Spleen (tissue), 11 donors: ENCODE data around the gene GPR84. TPM values are rescaled to one million over a fixed set of nuclear protein-coding genes. Genes with fewer than 3 reads are reported as not detected.
A peak's percentile ranks its signal among the peaks of the same experiment; 100 is the strongest.

Experiments used
- DNase-seq: peaks from one replicate; pipeline ENCODE4 v3.0.0-alpha.2; 2020
- H3K27ac ChIP-seq, 8 donors: fragments of 200-600 bp; sonication (generic) in 7 of 8; 1 replicate in 4 of 8; 2 replicates in 4 of 8; pipeline versions ENCODE4 v1.5.0 to v1.8.0; 2016 to 2021; ENCODE audit warnings: inconsistent platforms in 4 of 8, mild to moderate bottlenecking in 4 of 8, moderate library complexity in 1 of 8
- H3K27me3 ChIP-seq, 7 donors: fragments of 200-600 bp; sonication (generic) in 6 of 7; replicated peaks in 1 of 7; 1 replicate in 4 of 7; 2 replicates in 3 of 7; pipeline versions ENCODE4 v1.5.0 to v1.8.0; 2016 to 2021; ENCODE audit warnings: inconsistent platforms in 3 of 7, mild to moderate bottlenecking in 1 of 7
- H3K36me3 ChIP-seq, 6 donors: fragments of 200-600 bp; sonication (generic) in 5 of 6; 1 replicate in 4 of 6; 2 replicates in 2 of 6; pipeline versions ENCODE4 v1.5.0 to v1.8.0; 2016 to 2021; ENCODE audit warnings: inconsistent platforms in 2 of 6
- H3K4me1 ChIP-seq, 6 donors: fragments of 200-600 bp; sonication (generic) in 5 of 6; 1 replicate in 3 of 6; 2 replicates in 3 of 6; pipeline versions ENCODE4 v1.5.0 to v1.8.0; 2016 to 2021; ENCODE audit warnings: inconsistent platforms in 3 of 6
- H3K4me3 ChIP-seq, 8 donors: fragments of 200-600 bp; sonication (generic) in 7 of 8; 1 replicate in 4 of 8; 2 replicates in 4 of 8; pipeline versions ENCODE4 v1.5.0 to v1.8.0; 2016 to 2021; ENCODE audit warnings: inconsistent platforms in 4 of 8, mild to moderate bottlenecking in 4 of 8, moderate library complexity in 2 of 8
- H3K9me3 ChIP-seq, 8 donors: fragments of 200-600 bp; sonication (generic) in 7 of 8; 1 replicate in 4 of 8; 2 replicates in 4 of 8; pipeline versions ENCODE4 v1.5.0 to v1.8.0; 2016 to 2021; ENCODE audit warnings: inconsistent platforms in 4 of 8
- CTCF ChIP-seq, 11 experiments: fragments of 200-600 bp in 7 of 11; fragments of 450-650 bp in 4 of 11; sonication (generic) in 4 of 11; IDR thresholded peaks in 8 of 11; conservative IDR thresholded peaks in 3 of 11; 1 replicate in 7 of 11; 2 replicates in 4 of 11; pipeline versions ENCODE4 v1.4.0 to v1.8.0; 2016 to 2021; ENCODE audit warnings: antibody characterized with exemption in 11 of 11, inconsistent platforms in 4 of 11, mild to moderate bottlenecking in 1 of 11
- POLR2A ChIP-seq, 3 donors: fragments of 450-650 bp; IDR thresholded peaks; one replicate each; pipeline ENCODE4 v1.5.1; 2017; ENCODE audit warnings: antibody characterized with exemption in 3 of 3, mild to moderate bottlenecking in 1 of 3
- POLR2AphosphoS5 ChIP-seq, 3 donors: sonication (generic); formaldehyde crosslinking; IDR thresholded peaks; one replicate each; pipeline ENCODE4 v1.5.1; 2017; ENCODE audit warnings: antibody characterized with exemption in 3 of 3
- WGBS, 5 donors: extraction: QIAGEN DNeasy Blood & Tissue Kit in 3 of 5; methylation state at CpG; one replicate each; pipeline versions ENCODE4 v1.1.5 to v1.1.7; 2013 to 2018; 5-methylcytosine and 5-hydroxymethylcytosine counted together
- intact Hi-C: fragments of 100-400 bp; cut with DNase I; formaldehyde crosslinking; loops from one replicate; pipeline ENCODE4 v1.15.0; 2023; ENCODE audit warnings: low total_unique reads
- polyA plus RNA-seq, 3 donors: library from polyadenylated mRNA; stranded (reverse); fragments of 200-250 nt; gene quantifications; one replicate each; pipeline ENCODE4 v1.2.1, GENCODE V29; 2013
- total RNA-seq, 7 donors: library from RNA; depleted of rRNA in 3 of 7; stranded (reverse); fragments of >200 nt in 3 of 7; fragmentation: NEBNext Ultra II Directional in 4 of 7; extraction: Animal tissue kit (Norgen Biotek cat#: 25700) in 4 of 7; gene quantifications; one replicate each; pipeline versions ENCODE4 v1.1.0 to v1.2.1, GENCODE V29; 2016 to 2021
- donor health status: healthy with polysubstance abuse.
- donor health status: DM: no; HTN: no; CAD: no; lungs with moderate emphysema.
- donor health status: DM: no; HTN: no; CAD: no.
- donor health status: Bipolar disorder and iron deficiency.
- donor health status: healthy.
- donor health status: DM: no; HTN: no; CAD: no.
- donor health status: DM: yes; HTN: yes; CAD: no.

GPR84 gene
- total and polyA plus RNA-seq, 10 donors: 0.35 to 12.5 (median 2.3) TPM

GRCh38 chr12:54352891-54353874, 11.1 kb downstream of the GPR84 start:
- Histone ChIP-seq H3K27me3 (no peaks in the 10 kb centered on the region), H3K27ac (no peak overlapping the region), H3K4me1 (peaks cover 2 to 32% (median 15%) of the 10 kb centered on the region in 6 donors), H3K9me3 (no peaks in the 10 kb centered on the region), H3K4me3 (no peak overlapping the region), H3K36me3 (peaks cover 4 to 70% (median 34%) of the 10 kb centered on the region in 6 donors)
- TF ChIP-seq POLR2A (IDR thresholded peaks at IDR 0.05) (no peak), CTCF (IDR thresholded peaks at IDR 0.05 in 8 of 11, conservative IDR thresholded peaks at IDR 0.05 in 3 of 11) (no peak), POLR2AphosphoS5 (IDR thresholded peaks at IDR 0.05) (no peak)
- intact Hi-C loops: no loop called here
- no peak for DNase-seq
- WGBS, 5 donors: 66 to 93% (median 83%) methylated on average over 1 of the region's 1 CpG

- Histone ChIP-seq H3K4me3 (no peak overlapping the region), H3K27ac (no peak overlapping the region), H3K4me1 (peaks cover 0 to 21% (median 10%) of the 10 kb centered on the region in 6 donors), H3K9me3 (no peaks in the 10 kb centered on the region), H3K36me3 (peaks cover 4 to 81% (median 44%) of the 10 kb centered on the region in 6 donors), H3K27me3 (no peaks in the 10 kb centered on the region)
- TF ChIP-seq CTCF (IDR thresholded peaks at IDR 0.05 in 8 of 11, conservative IDR thresholded peaks at IDR 0.05 in 3 of 11) (no peak), POLR2AphosphoS5 (IDR thresholded peaks at IDR 0.05) (peak in 2 of 3 donors; percentile 7 to 11)
- intact Hi-C loops: no loop called here
- 19 to 43% (median 33%) methylated on average over 21 of the region's 21 CpGs for WGBS, 5 donors
- DNase-seq: no peak
Observed at GRCh38 chr12:54352022-54352531, 12.2 kb downstream of the GPR84 start.

GRCh38 chr12:54351341-54351740, 12.9 kb downstream of the GPR84 start:
- TF ChIP-seq POLR2A (IDR thresholded peaks at IDR 0.05) (no peak), POLR2AphosphoS5 (IDR thresholded peaks at IDR 0.05) (no peak), CTCF (IDR thresholded peaks at IDR 0.05 in 8 of 11, conservative IDR thresholded peaks at IDR 0.05 in 3 of 11) (no peak)
- WGBS, 5 donors: 67 to 80% (median 75%) methylated on average over 4 of the region's 4 CpGs
- Histone ChIP-seq H3K27me3 (no peaks in the 10 kb centered on the region), H3K27ac (no peak overlapping the region), H3K36me3 (peaks cover 4 to 88% (median 51%) of the 10 kb centered on the region in 6 donors), H3K9me3 (no peaks in the 10 kb centered on the region), H3K4me3 (no peak overlapping the region), H3K4me1 (peaks cover 0 to 20% (median 10%) of the 10 kb centered on the region in 6 donors)
- intact Hi-C loops: no loop called here
- no peak for DNase-seq

GRCh38 chr12:54350743-54351142, 13.5 kb downstream of the GPR84 start:
- no peak overlapping the region for H3K27ac ChIP-seq
- DNase-seq: no peak
- H3K27me3 ChIP-seq: no peaks in the 10 kb centered on the region
- H3K9me3 ChIP-seq: no peaks in the 10 kb centered on the region
- H3K4me1 ChIP-seq: peaks cover 0 to 20% (median 10%) of the 10 kb centered on the region in 6 donors
- intact Hi-C loops: no loop called here
- TF ChIP-seq POLR2AphosphoS5 (IDR thresholded peaks at IDR 0.05) (no peak), CTCF (IDR thresholded peaks at IDR 0.05 in 8 of 11, conservative IDR thresholded peaks at IDR 0.05 in 3 of 11) (no peak), POLR2A (IDR thresholded peaks at IDR 0.05) (no peak)
- H3K4me3 ChIP-seq: no peak overlapping the region
- H3K36me3 ChIP-seq: peaks cover 4 to 88% (median 57%) of the 10 kb centered on the region in 6 donors
- 64 to 92% (median 79%) methylated on average over 3 of the region's 3 CpGs for WGBS, 5 donors
